Bronchial smooth muscle cell (primary cell): Measurements from ENCODE around the gene ERCC5. TPM values are rescaled to one million over a fixed set of nuclear protein-coding genes. Genes with fewer than 3 reads are reported as not detected.

Source experiments
- total RNA-seq: library from RNA; depleted of rRNA; stranded (reverse); fragments of >200 nt; gene quantifications from 2 replicates; pipeline ENCODE4 v1.2.1, GENCODE V29; 2014

The ERCC5 gene
- 44.6 and 76.4 TPM in 2 replicates for total RNA-seq

GRCh38 chr13:102845630-102846260 is at the start of gene ERCC5:
ERCC5 (plus strand) TSS chr13:102846032; CDS start chr13:102846267, 235 bp downstream.

GRCh38 chr13:102798581-102799425 is 47.0 kb upstream of the ERCC5 start, which contains the start of the genes BIVM and POGLUT2:
BIVM (plus strand) TSS chr13:102799119; CDS start chr13:102807268, 8,149 bp downstream.
POGLUT2 (minus strand) TSS chr13:102798976; CDS start chr13:102798670, 306 bp downstream.

Other genes with a start within 250 kb of the ERCC5 start
- gene TPP2, start 249.0 kb upstream of the ERCC5 start, total RNA-seq, result 31.6 and 47.6 TPM in 2 replicates
- gene METTL21C, start 151.0 kb upstream of the ERCC5 start, total RNA-seq, result not detected in 2 replicates
- gene TEX30, start 72.2 kb upstream of the ERCC5 start, total RNA-seq, result 1.1 and 5.4 TPM in 2 replicates
- gene POGLUT2, start 47.1 kb upstream of the ERCC5 start, total RNA-seq, result 8.6 and 10.4 TPM in 2 replicates
- 10.8 and 18.3 TPM in 2 replicates for gene BIVM, start 46.9 kb upstream of the ERCC5 start, total RNA-seq
- not detected in 2 replicates for gene SLC10A2, start 220.4 kb downstream of the ERCC5 start, total RNA-seq